ENCODE data around the gene ESR1.

ESR1 gene

DNA sequence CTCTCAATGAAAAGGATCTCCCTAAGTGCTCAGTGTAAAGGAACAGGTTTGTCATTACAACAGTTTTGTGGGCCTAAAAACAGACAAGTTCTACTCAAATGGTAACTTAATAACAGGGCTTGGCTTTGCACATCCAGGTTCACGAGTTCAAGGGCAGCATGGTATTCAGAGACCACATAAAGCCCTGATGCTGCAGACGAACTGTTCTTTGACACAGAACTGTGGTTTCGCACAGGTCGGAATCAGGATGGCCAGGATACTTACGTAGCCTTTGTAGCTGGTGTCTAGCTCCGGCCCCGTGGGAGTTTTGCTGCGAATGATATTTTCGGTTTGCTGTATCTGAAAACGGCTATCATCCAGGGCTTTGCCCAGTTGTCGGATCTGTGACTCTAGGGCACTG is 335.9 kb downstream of the ESR1 start:
- no peak for DNase-seq

DNA sequence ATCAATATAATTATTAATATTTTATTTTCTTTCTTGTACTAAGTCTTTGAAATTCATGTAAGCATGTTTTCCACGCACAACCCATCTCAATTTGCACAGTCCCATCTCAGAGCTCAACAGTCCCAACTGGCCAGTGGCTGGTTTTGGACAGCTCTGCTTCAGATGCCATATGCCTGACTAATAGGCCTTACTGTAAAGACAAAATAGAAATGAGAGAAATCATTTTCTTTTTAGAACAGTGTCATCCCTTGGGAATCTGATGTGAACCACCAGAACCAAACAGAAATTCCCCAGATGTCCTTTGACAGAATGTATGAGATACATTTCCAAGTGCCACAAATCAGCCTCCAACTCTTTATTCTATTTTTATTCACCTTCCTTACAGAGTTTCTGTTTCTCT is 338.9 kb downstream of the ESR1 start:
- DNase-seq: no peak

DNA sequence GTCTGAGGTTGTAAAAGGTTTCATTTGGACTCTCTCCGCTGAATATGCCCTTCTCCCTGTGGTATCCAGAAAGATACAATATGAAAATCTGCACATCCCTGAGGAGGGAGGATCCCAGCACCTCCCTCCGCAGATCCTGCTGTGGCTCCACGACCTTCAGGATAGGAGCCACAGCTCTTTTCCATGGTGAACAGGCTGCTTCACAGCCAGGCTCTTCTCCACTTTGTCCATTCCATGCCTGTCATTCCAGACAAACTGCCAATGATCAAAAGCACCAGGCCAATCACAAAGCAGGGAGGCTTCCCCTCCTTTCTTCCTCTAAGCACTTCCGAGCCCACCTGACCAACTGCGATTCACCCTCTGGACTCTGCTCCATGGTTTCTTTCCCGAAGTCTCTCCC is 339.8 kb downstream of the ESR1 start:
- DNase-seq: no peak

DNA sequence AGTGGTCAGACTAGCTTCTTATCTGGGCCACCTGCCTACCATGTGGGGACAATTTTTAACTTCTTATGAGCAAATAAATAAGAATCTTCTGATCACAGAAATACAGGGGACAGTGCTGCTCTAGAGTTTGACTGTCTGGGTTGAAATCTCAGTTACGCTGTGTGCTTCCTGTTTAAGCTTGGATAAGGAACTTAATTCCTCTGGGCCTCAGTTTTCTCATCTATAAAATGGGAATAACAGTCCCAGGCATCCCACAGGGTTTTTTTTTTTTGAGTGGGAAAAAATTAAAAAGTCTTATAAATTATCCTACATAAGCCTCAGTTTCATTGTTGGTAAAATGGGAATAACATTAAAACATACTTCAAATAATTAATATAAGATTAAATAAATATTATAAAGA is 340.9 kb downstream of the ESR1 start:
- DNase-seq: no peak

DNA sequence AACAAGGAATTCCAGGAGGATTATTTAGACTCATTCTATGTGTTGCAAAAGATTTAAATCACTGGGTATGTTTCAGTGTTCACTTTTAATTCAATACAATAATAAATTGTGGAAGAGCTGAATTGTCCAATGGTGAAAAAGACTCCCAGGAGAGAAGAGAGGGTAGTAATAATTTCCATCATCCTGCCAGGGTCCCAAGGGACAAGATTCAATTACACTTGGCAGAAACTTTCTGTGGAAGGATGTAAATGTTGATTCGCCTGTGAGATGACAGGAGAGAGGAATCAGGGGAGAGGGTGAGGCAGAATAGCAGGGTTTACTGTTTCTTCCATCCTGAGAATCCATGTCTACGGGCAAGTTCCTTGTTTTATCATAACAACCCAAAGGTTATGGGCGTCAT is 342.7 kb downstream of the ESR1 start:
- DNase-seq: no peak

DNA sequence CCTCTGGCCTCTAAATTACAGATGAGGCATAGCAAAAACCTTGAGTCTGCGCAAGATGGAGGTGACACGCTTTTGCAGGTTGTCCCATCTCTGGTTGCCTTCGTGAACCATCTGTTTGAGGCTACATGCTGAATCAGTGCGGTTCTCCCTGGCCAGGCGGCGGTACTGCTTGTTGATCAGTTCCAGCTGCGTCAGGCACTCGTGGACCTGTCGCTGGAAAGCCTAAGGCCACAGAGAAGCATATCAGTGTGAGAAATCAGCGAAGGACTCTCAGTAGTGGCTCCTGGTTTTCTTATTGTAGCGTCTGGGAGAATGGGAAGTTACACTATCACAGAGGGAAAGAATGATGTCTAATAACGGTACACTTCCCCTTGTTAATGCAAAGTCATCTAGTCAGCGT is 344.4 kb downstream of the ESR1 start:
- DNase-seq: no peak

DNA sequence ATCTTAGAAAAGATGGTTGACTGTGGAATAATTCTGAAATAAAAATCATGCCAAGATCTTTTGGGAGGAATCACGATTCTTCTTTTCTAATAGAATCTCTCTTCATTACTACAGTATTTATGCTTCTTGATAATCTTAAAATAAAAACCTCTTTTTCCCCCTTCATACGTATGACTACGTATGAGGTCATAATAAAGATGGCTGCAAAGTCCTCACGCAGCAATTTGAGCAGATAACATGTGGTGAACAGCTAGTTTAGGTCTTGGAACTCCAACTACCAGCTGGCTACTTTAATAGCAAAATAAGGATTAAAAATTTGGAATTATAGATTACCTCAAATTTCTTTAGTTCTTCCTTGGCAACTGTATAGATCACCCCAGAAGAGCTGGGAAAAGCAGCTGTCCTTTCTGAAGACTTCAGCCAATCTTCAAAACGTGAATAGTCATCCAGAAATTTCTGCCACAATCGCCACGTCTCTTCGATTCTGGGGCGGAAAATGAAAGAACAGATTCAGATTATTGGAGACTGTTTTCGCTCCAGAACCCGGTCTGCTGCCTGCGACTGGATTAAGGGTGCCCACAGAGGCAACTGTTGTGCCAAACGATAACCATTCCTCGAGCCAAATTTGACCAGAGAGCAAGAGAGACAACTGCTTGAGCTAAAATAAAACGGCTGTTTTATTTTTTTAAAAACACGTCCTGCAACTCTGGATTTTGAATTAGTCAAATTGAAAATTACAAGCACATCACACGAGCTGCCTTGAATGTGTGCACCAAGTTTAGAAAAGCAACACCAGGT is 347.3 kb downstream of the ESR1 start:
- no peak for DNase-seq

DNA sequence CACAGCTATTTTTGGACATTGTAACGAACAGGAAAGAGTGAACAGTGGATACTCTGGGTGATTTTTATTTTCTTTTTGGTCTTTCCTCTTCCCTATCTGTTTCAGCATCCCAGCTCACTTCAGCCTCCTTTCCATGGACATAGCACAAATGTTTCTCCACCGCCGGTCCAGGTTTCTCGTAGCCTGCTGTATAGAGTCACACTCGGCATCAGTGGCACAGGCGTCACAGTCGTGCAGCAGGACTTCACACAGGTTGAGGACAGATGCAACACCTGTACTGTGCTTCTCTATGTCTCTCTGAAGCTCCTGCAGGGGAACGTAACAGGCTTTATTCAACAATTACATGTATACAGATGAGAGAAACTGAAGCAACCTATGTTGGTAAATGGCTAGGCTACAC is 348.3 kb downstream of the ESR1 start:
- DNase-seq: no peak

DNA sequence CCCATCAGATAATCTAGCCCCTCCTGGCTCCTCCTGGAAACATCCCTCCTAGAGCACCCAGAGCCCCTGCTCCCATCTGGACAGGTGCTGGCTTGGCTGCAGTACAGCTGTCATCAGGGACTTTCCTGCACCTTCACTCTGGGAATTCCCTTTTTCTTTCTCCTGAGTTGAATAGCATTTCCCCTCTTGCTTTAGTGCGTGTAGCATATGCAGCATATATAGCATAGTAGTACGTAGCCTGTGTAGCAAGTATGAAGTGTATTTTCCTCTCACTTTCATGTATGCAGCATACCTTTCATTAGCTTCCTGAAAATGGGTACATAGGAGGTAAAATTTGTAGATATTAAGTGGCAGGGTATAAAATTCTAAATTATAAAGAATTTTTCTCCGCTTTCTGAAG is 352.9 kb downstream of the ESR1 start:
- no peak for DNase-seq

DNA sequence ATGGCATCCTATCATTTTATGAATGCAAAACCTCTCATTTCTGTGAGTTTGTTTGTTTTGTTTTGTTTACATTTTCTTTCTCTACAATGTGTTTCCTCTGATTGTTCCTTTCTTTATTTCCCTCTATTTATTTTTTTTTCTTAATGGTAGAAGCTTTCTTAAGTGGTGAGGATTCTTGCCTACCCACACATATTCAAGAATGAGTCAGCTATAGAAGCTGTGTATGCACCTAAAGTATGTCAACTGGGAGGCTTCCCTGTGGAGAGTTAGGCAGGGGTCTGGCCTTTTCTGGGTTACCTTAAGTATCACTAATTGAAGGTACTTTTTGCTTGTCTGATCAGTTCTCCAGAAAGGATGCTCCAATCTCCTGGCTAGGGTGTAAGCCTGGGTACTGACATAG is 354.0 kb downstream of the ESR1 start:
- no peak for DNase-seq

DNA sequence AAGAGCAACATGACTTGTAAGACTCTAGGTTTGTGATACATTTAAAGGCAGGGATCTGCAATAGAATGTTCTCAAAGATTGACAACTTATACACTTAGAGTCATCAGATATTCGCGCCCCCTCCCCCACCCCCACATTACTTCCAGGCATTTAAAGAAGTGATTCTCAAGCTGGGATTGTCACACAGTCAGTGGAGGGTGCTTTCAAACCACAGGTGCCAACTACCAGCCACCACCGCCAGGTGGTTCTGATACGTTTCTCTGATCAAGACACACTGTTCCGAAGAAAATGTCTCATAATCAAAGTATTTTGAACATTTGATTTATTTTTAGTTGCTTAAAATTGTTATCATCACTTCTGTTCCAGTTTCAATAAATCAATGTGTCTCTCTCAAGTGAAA is 357.5 kb downstream of the ESR1 start:
- no peak for DNase-seq

DNA sequence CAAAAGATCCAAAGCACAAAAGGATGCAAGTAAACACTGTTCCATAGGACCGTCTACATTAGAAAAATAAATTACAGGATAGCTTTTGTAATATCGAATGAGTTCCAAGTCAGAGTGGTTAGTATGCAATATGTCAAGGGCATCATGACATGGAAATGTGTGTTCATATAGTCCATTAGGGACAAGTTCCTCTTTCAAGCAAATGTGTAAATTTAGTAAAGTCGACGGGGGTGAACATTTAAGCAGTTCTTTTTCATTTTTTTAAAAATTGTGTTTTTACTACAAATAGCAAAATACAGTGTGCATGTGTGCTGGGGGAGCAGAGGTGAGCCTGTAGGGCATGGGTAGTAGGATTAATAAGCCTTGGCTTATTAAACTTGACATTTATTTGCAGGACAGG is 359.0 kb downstream of the ESR1 start:
- DNase-seq: no peak

DNA sequence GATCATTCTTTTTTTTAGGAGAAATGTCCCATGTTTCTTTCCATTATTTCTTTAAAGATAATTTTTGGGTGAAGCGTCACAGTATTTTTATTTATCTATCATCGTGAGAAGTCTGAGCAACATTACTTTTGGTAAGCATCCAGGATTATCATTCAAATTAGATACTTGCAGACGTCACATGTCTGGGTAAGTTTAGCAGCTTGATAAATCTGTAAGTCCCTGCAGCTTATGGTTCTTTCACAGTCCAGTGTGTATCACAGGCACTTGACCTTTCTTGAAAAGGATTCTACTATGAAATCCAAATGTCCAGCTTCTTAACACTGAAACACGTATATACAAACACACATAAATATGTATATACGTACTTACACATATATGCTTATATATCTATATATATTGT is 359.4 kb downstream of the ESR1 start:
- DNase-seq: no peak

DNA sequence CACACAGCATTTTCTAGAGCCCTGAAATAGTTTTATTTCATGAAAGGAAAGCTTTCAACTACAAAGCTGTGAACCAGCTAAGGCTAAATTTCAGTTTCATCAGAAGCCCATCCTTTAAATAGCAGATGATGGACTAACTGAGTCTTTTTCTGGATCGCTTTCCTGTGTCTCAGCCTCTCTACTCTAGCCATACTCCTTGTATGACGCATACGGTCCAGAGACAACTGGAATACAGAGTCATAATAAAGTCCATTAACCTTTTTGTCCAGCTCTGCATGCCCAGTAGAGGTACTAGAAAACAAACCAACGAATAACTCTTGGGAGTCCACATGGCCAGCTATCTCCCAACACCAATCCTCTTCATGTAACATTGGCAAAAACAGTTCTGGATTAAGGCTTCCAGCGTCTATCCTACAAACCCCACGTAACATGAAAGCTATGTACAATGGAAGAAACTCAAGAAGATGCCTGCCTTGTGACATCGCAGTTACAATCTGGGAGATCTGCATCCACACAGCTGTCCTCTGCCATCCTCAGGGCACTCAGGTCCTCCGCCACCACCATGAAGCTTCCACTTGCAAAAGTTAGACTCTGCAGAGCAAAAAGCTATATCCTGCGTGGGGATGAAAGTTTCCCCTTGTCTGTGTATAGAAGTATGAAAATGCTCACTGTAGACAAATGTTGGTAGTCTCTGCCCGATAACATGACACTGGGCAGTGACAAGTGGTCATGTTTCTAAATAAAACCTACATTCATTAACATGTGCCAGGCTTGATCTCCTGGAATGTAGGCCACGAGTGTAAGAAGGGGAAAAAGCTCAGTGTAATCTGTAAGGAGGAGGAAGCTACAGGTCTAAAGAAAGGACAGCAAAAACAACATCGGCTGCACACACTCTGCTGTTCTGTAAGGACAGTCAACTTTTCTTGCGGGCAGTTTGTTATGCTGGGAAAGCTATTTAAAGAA is 360.4 kb downstream of the ESR1 start:
- no peak for DNase-seq

DNA sequence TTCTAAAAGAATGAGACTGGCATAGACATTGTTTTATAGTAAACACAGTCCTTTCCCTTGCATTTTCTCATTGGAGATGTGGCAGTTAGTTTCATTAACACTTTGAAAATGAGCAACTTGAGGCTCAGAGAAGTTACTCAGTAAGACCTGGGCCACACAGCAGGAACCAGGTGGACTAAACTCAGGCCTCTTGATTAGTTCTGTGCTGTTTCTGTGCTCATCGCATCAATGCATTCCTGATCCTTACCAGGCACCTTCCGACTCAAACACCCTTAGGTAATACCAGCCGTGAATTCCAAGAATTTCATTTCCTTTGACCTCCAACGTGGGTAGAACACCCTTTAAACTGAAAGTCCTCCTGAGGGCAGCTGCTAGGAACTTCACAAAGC is 362.8 kb downstream of the ESR1 start:
- DNase-seq: no peak

DNA sequence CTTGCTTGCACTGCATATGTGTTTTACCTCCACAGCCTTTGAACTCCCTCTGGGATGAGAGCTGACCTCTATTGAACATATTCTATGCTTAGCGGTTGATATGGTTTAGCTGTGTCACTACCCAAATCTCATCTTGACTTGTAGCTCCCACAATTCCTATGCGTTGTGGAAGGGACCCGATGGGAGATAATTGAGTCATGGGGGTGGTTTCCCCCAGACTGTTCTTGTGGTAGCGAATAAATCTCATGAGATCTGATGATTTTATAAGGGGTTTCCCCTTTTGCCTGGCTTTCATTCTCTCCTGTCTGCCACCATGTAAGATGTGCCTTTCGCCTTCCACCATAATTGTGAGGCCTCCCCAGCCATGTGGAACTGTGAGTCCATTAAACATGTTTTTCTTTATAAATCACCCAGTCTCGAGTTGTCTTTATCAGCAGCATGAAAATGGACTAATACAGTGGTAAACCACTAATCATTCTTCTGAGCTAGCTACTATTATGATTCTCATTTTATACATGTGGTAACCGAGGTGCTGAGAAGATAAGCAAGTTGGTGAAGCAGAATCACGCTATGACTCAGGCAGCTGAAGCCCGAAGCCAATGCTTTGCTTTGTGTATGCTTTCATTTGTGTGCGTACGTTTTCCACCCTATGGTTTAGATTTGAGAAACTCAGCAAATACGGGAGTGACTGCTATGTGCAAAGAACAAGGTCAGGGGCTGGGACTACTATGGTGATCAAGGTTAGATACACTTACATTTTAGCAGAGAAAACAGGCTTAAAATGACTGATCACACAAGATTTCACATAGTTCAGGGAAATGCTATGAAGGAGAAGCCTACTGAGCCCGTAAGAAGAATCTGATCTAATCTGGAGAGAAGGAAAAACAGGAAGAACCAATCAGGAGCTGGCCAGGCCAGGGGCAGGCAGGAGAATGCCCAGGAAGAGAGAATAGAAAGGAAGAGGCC is 363.5 kb downstream of the ESR1 start:
- peak; percentile 50 to 58 for DNase-seq

DNA sequence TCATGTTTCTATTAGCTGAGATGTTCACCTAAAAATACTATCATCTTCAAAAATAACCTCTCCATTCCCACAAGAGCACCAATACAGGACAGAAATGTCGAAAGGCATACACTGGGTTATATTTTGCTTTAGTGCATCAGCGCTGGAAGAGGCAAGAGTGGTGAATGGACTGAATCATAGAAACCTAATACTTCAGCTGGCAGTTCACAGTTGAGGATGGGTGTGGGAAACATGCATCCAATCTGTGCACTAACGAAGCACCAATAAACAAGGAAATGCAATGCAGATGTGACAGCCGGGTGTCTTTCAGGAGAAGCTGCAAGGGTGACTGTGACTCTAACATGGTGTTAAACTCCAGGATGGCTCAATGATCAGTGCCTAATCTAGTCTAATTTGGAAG is 365.8 kb downstream of the ESR1 start:
- no peak for DNase-seq

DNA sequence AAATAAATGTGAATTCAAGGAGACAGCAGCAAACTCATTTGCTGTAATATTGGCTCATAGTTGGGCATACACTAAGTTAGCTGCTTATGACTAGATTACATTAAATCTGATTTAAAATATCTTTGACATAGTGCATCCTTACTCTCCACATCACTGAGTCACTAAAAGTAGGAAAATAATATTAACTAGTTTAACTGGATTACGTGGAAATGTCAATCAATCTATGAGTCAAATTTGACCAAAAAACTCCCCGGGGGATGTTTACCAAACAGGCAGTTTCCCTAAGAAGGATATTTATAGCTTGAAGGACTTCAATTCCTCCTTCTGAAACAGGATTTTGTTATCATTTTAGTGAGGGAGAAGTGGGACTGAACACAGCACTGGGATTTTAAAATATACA is 366.5 kb downstream of the ESR1 start:
- no peak for DNase-seq

DNA sequence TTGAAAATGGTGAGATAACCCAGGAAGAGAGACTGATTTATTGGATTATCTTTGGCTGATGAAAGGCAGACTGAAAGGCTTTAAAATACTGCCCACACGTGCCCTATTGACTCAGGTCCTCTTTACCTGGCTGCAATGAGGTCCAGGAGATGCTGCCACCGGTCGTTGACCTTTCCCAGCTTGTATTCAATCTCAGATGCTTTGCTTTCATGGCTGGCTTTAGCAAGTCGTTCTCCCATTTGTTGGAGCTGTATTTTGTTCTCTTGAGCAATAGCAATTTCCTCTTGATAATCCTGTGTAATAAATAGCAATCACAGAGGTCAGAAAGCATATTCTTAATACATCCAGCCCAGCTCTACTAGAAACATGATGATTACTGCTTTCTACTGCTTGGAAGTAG is 368.8 kb downstream of the ESR1 start:
- no peak for DNase-seq
